GM12891 (cell line): ENCODE results near the gene COX5A.
"Not testable (repeated sequence)": the region's sequence is repeated elsewhere in the genome, so short reads cannot be mapped to it uniquely, and the experiment has no call there.

Experiments
- POLR2A ChIP-seq: IDR thresholded peaks from 2 replicates; pipeline ENCODE4 v1.6.1; 2011; ENCODE audit warnings: low read depth, low read length, control low read depth
- POLR2AphosphoS5 ChIP-seq: IDR thresholded peaks from 2 replicates; pipeline ENCODE4 v1.6.1; 2011; ENCODE audit warnings: low read depth, low read length, control low read depth
- POU2F2 ChIP-seq: IDR thresholded peaks from 2 replicates; pipeline ENCODE4 v1.6.1; 2011; ENCODE audit warnings: low read depth, mild to moderate bottlenecking, control low read depth, low read length, moderate library complexity
- TAF1 ChIP-seq: IDR thresholded peaks from 2 replicates; pipeline ENCODE4 v1.6.1; 2011; ENCODE audit warnings: low read depth, low read length, control low read depth

DNA sequence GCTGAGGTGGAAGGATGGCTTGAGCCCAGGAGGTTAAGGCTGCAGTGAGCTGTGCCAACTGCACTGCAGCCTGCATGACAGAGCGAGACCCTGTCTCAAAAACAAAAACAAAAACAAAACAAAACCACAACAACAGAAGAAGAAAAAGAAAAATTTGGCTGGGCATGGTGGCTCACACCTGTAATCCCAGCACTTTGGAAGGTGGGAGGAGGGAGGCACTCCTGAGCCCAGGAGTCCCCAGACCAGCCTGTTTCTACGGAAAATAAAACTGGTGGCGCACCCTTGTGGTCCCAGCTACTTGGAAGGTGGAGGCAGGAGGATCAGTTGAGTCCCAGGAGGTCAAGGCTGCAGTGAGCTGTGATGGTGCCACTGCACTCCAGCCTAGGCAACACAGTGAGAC lies 2.7 kb downstream of the COX5A start:
- TF ChIP-seq POLR2AphosphoS5, POLR2A, TAF1, POU2F2: not testable (repeated sequence)
